HepG2 (cell line): ENCODE measurements around the gene NOS2. TPM values are rescaled to one million over a fixed set of nuclear protein-coding genes. Genes with fewer than 3 reads are reported as not detected.
A peak's percentile ranks its signal among the peaks of the same experiment; 100 is the strongest.

Experiments
- ATAC-seq: fragments of 200-7000 bp; cut with Tn5 transposase; 3 replicates; pipeline ENCODE4 v1.9.1; 2020; ENCODE audit warnings: mild to moderate bottlenecking, moderate library complexity
- BruUV-seq: library from RNA; stranded (reverse); fragments of 400-500 nt; replicated peaks from 2 replicates; lab custom pipeline; 2021; lab: Mats Ljungman, UMichigan
- CTCF ChIA-PET: fragments of 300-600 bp; formaldehyde crosslinking; extraction: SDS; loops from one replicate; lab custom pipeline; 2021; ENCODE audit warnings: low total read pairs, inconsistent platforms, low intra/inter-chr PET ratio; lab: Yijun Ruan, JAX
- POLR2A ChIA-PET: fragments of 350-600 bp; sonication (Branson Sonifier 250); formaldehyde crosslinking; loops from one replicate; lab custom pipeline; 2020; ENCODE audit warnings: antibody characterized with exemption, inconsistent platforms; lab: Yijun Ruan, JAX
- DNase-seq: peaks from one replicate; pipeline ENCODE4 v3.0.0-alpha.2; 2015; ENCODE audit warnings: low spot score
- FAIRE-seq: peaks from 3 replicates; lab custom pipeline; 2011; peaks lifted over from hg19 to GRCh38; lab: Jason Lieb, UNC
- H2AFZ ChIP-seq: one replicate; pipeline ENCODE4 v1.6.1; 2011; ENCODE audit warnings: low read length, inconsistent platforms
- H3K27ac ChIP-seq: fragments of 300-600 bp; 3 replicates; pipeline ENCODE4 v1.8.0; 2011; ENCODE audit warnings: mixed run types, mild to moderate bottlenecking, mixed read lengths, low read length, inconsistent platforms; ENCODE audit not compliant: insufficient read depth; ENCODE audit errors: extremely low read length
- H3K27me3 ChIP-seq, 2 experiments: fragments of 200-600 bp in 1 of 2; 2 replicates in 1 of 2; 3 replicates in 1 of 2; pipeline versions ENCODE4 v1.6.0 to v1.8.0; 2011; ENCODE audit warnings: low read length in 2 of 2, mild to moderate bottlenecking in 2 of 2, moderate library complexity in 2 of 2, inconsistent platforms in 1 of 2; ENCODE audit not compliant: insufficient read depth in 2 of 2, control insufficient read depth in 1 of 2
- H3K36me3 ChIP-seq, 2 experiments: fragments of 200-600 bp in 1 of 2; replicated peaks in 1 of 2; 2 replicates in 1 of 2; 3 replicates in 1 of 2; pipeline versions ENCODE4 v1.5.1 to v1.8.0; 2011; ENCODE audit warnings: low read length in 2 of 2, inconsistent platforms in 1 of 2; ENCODE audit not compliant: insufficient read depth in 2 of 2, control insufficient read depth in 1 of 2
- H3K4me1 ChIP-seq: 2 replicates; pipeline ENCODE4 v1.5.1; 2012; ENCODE audit warnings: low read length, inconsistent platforms; ENCODE audit not compliant: insufficient read depth
- H3K4me2 ChIP-seq: 2 replicates; pipeline ENCODE4 v1.6.0; 2011; ENCODE audit warnings: low read depth, low read length, inconsistent platforms
- H3K4me3 ChIP-seq, 3 experiments: fragments of 200-600 bp in 1 of 3; sonication (generic), shearing (Covaris generic) in 1 of 3; replicated peaks in 1 of 3; 2 replicates each; pipeline ENCODE4 v1.5.1; 2011 to 2016; ENCODE audit warnings: low read length in 3 of 3, inconsistent platforms in 2 of 3, low read depth in 2 of 3, mild to moderate bottlenecking in 2 of 3, control low read depth in 1 of 3, mixed read lengths in 1 of 3; ENCODE audit not compliant: insufficient read depth in 1 of 3
- H3K79me2 ChIP-seq: one replicate; pipeline ENCODE4 v1.6.1; 2011; ENCODE audit warnings: low read length, inconsistent platforms; ENCODE audit not compliant: insufficient read depth
- H3K9ac ChIP-seq: 2 replicates; pipeline ENCODE4 v1.6.0; 2011; ENCODE audit warnings: mild to moderate bottlenecking, low read depth, low read length, inconsistent platforms; ENCODE audit not compliant: insufficient read depth
- H3K9me3 ChIP-seq: 2 replicates; pipeline ENCODE4 v1.5.1; 2012; ENCODE audit warnings: mild to moderate bottlenecking, low read length
- H4K20me1 ChIP-seq: 2 replicates; pipeline ENCODE4 v1.6.0; 2011; ENCODE audit warnings: inconsistent platforms, mild to moderate bottlenecking, low read length, moderate library complexity; ENCODE audit not compliant: insufficient read depth
- KLF13 ChIP-seq: sonication (generic); formaldehyde crosslinking; IDR thresholded peaks from 2 replicates; pipeline ENCODE4 v1.4.0; 2020; ENCODE audit warnings: mild to moderate bottlenecking, missing genetic modification reagents
- NFE2L2 ChIP-seq: fragments of 150-350 bp; IDR thresholded peaks from 2 replicates; pipeline ENCODE4 v1.6.1; 2014; ENCODE audit warnings: low read length
- SNAPC2 ChIP-seq: sonication (generic); formaldehyde crosslinking; IDR thresholded peaks from 2 replicates; pipeline ENCODE4 v1.8.1; 2022; ENCODE audit warnings: mild to moderate bottlenecking, missing genetic modification reagents
- SUZ12 ChIP-seq: fragments of 150-350 bp; IDR thresholded peaks from 2 replicates; pipeline ENCODE4 v1.6.1; 2014; ENCODE audit warnings: low read depth, low read length
- U2AF2 ChIP-seq: fragments of 200-400 bp; formaldehyde crosslinking; IDR thresholded peaks from 2 replicates; pipeline ENCODE4 v1.6.1; 2017; ENCODE audit warnings: low read depth, mild to moderate bottlenecking, low read length
- ZNF136 ChIP-seq: sonication (generic); formaldehyde crosslinking; IDR thresholded peaks from 2 replicates; pipeline ENCODE4 v1.8.1; 2022; ENCODE audit warnings: low read depth, mild to moderate bottlenecking, moderate library complexity, missing genetic modification reagents
- ZNF577 ChIP-seq: sonication (generic); formaldehyde crosslinking; IDR thresholded peaks from 2 replicates; pipeline ENCODE4 v1.4.0; 2020; ENCODE audit warnings: mild to moderate bottlenecking, low read depth, missing genetic modification reagents, borderline replicate concordance
- ZNF605 ChIP-seq: sonication (generic); formaldehyde crosslinking; IDR thresholded peaks from 2 replicates; pipeline ENCODE4 v1.8.0; 2022; ENCODE audit warnings: mild to moderate bottlenecking, missing genetic modification reagents
- ZNF841 ChIP-seq: sonication (generic); formaldehyde crosslinking; IDR thresholded peaks from 2 replicates; pipeline ENCODE4 v1.8.1; 2023; ENCODE audit warnings: missing genetic modification reagents, borderline replicate concordance
- ZSCAN21 ChIP-seq: sonication (generic); formaldehyde crosslinking; IDR thresholded peaks from 2 replicates; pipeline ENCODE4 v1.8.0; 2022; ENCODE audit warnings: mild to moderate bottlenecking, missing genetic modification reagents, moderate library complexity, borderline replicate concordance
- WGBS: methylation state at CpG from one replicate; pipeline ENCODE4 v1.1.6; 2017; ENCODE audit warnings: low lambda C conversion rate; 5-methylcytosine and 5-hydroxymethylcytosine counted together
- in situ Hi-C: cut with HindIII; loops from 2 replicates; pipeline ENCODE4 v1.10.0; 2017; ENCODE audit warnings: low pct_unique_long_range_greater_than_20kb; ENCODE audit not compliant: extremely low pct_ligation_motif_present
- intact Hi-C: fragments of 100-400 bp; cut with micrococcal nuclease; formaldehyde crosslinking; loops from one replicate; pipeline ENCODE4 v1.10.0; 2022; ENCODE audit not compliant: unreplicated experiment
- polyA plus RNA-seq, 8 experiments: library from polyadenylated mRNA; depleted of rRNA in 3 of 8; stranded (reverse) in 7 of 8; unstranded in 1 of 8; fragments of >200 nt; fragmentation: Illumina TruSeq in 4 of 8; extraction: Trizol in 4 of 8; gene quantifications; 2 replicates each; pipeline versions ENCODE4 v1.2.1 to v1.2.3, GENCODE V29; 2011 to 2016; ENCODE audit warnings: low read depth in 4 of 8, missing spikeins in 1 of 8, mixed read lengths in 1 of 8; ENCODE audit not compliant: insufficient read depth in 1 of 8
- total RNA-seq, 5 experiments: library from RNA; depleted of rRNA; stranded (reverse); fragments of >200 nt; fragmentation: Illumina TruSeq; extraction: Trizol; gene quantifications; 2 replicates each; pipeline ENCODE4 v1.2.3, GENCODE V29; 2016; ENCODE audit warnings: low read depth in 1 of 5
- TF ChIP-seq, protein P1 (sequence below): sonication (generic); formaldehyde crosslinking; IDR thresholded peaks from 2 replicates; pipeline ENCODE4 v1.4.0; 2020; ENCODE audit warnings: missing genetic modification reagents
- TF ChIP-seq, protein P2 (sequence below): sonication (generic); formaldehyde crosslinking; conservative IDR thresholded peaks from 2 replicates; pipeline ENCODE4 v1.4.0; 2020; ENCODE audit warnings: missing genetic modification reagents
- TF ChIP-seq, protein P3 (sequence below): sonication (generic); formaldehyde crosslinking; IDR thresholded peaks from 2 replicates; pipeline ENCODE4 v1.5.1; 2020; ENCODE audit warnings: mild to moderate bottlenecking, missing genetic modification reagents, moderate library complexity
- TF ChIP-seq, protein P4 (sequence below): sonication (generic); formaldehyde crosslinking; IDR thresholded peaks from 2 replicates; pipeline ENCODE4 v1.5.0; 2020; ENCODE audit warnings: missing genetic modification reagents

NOS2 gene
- total and polyA plus RNA-seq, 2 of the 13 experiments (the other 11 are each of a cell fraction or from before 2014, with no cell fraction given): 0.02 TPM; not detected in 1

DNA sequence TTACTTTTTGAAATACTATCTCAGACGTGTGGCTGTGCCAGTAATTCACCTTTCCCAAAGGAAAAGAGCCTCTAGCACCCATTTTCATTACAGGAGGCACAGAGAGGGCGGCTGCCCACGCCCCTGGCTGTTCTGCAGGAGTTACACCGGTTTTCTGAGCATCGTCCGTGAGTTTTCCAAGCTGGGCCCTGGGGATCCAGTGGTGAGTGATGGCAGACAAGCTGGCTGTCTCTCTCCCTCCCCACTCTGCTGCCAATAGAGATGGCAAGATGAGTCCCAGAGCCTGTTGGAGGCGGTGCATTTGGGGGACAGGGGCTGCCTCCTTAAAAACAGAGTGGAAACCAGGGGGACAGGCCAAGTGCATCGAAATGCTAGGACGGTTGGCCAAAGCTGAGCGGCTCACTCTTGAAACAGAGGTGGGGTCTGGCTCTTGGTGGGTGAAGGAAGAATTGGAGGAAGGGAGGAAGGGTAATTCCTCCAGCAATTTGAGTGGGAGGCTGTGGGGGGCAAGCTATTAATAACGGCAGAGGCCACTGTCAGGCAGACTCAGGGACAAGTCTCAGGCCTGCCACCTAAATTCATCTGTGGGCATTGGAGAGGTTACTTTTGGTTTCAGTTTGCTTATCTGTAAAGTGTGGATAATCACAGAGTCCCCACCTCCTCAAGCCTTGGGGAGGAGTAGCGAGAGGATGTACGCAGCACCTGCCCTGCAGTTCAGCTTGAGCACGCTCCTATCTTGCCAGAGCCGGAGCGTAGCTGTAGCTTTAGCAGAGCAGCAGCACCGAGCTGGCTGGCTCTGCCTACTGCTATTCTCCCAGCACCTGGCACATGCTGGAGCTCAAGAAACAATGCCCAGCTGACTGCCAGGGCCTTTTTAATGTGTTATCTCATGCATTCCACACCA is 7.5 kb upstream of the NOS2 start:
- Histone ChIP-seq H3K27ac (no peak overlapping the region), H3K9ac (no peak overlapping the region), H3K79me2 (no peaks in the 10 kb centered on the region), H3K27me3 (0 out of 5 replicates have a peak, but pooled peaks cover 1 to 9% of the 10 kb centered on the region in 2 experiments), H3K9me3 (no peaks in the 10 kb centered on the region), H3K4me3 (peak overlapping the region in 1 of 3 experiments; percentile 42; a peak in 1 of 6 replicates), H3K4me1 (peaks cover 14% of the 10 kb centered on the region; the same call in 1 of the 2 replicates), H3K36me3 (no peaks in the 10 kb centered on the region), H3K4me2 (peak overlapping the region; percentile 54), H4K20me1 (no peaks in the 10 kb centered on the region), H2AFZ (no peak overlapping the region)
- 26% methylated on average over 17 of the region's 17 CpGs for WGBS
- DNase-seq (no peak), FAIRE-seq (no peak), ATAC-seq (peak; percentile 40)
- POLR2A ChIA-PET: interaction anchor here (1.1 kb wide), 1 partner anchor 72 kb away, joined by 3 read pairs; no protein-coding TSS in a partner anchor
- intact Hi-C loops: loop anchor here (5.0 kb wide), 1 partner anchor 156 kb away; no protein-coding TSS in a partner anchor
- no TSS peak for BruUV-seq
- CTCF ChIA-PET: interaction anchor here (4.2 kb wide), 1 partner anchor 72 kb away, joined by 46 read pairs; no protein-coding TSS in a partner anchor
- in situ Hi-C loops: loop anchor here (5.0 kb wide), 1 partner anchor 69 kb away; no protein-coding TSS in a partner anchor
- TF ChIP-seq NFE2L2: no peak
- no peak for TF ChIP-seq ZNF605
- no peak for TF ChIP-seq ZSCAN21 (CRISPR knock-in tag)
- TF ChIP-seq, protein P1, sequence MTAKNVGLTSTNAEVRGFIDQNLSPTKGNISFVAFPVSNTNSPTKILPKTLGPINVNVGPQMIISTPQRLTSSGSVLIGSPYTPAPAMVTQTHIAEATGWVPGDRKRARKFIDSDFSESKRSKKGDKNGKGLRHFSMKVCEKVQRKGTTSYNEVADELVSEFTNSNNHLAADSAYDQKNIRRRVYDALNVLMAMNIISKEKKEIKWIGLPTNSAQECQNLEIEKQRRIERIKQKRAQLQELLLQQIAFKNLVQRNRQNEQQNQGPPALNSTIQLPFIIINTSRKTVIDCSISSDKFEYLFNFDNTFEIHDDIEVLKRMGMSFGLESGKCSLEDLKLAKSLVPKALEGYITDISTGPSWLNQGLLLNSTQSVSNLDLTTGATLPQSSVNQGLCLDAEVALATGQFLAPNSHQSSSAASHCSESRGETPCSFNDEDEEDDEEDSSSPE (CRISPR knock-in tag): no peak
- no peak for TF ChIP-seq ZNF577
- TF ChIP-seq U2AF2: no peak
- TF ChIP-seq, protein P2, sequence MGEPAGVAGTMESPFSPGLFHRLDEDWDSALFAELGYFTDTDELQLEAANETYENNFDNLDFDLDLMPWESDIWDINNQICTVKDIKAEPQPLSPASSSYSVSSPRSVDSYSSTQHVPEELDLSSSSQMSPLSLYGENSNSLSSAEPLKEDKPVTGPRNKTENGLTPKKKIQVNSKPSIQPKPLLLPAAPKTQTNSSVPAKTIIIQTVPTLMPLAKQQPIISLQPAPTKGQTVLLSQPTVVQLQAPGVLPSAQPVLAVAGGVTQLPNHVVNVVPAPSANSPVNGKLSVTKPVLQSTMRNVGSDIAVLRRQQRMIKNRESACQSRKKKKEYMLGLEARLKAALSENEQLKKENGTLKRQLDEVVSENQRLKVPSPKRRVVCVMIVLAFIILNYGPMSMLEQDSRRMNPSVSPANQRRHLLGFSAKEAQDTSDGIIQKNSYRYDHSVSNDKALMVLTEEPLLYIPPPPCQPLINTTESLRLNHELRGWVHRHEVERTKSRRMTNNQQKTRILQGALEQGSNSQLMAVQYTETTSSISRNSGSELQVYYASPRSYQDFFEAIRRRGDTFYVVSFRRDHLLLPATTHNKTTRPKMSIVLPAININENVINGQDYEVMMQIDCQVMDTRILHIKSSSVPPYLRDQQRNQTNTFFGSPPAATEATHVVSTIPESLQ: no peak
- TF ChIP-seq, protein P3, sequence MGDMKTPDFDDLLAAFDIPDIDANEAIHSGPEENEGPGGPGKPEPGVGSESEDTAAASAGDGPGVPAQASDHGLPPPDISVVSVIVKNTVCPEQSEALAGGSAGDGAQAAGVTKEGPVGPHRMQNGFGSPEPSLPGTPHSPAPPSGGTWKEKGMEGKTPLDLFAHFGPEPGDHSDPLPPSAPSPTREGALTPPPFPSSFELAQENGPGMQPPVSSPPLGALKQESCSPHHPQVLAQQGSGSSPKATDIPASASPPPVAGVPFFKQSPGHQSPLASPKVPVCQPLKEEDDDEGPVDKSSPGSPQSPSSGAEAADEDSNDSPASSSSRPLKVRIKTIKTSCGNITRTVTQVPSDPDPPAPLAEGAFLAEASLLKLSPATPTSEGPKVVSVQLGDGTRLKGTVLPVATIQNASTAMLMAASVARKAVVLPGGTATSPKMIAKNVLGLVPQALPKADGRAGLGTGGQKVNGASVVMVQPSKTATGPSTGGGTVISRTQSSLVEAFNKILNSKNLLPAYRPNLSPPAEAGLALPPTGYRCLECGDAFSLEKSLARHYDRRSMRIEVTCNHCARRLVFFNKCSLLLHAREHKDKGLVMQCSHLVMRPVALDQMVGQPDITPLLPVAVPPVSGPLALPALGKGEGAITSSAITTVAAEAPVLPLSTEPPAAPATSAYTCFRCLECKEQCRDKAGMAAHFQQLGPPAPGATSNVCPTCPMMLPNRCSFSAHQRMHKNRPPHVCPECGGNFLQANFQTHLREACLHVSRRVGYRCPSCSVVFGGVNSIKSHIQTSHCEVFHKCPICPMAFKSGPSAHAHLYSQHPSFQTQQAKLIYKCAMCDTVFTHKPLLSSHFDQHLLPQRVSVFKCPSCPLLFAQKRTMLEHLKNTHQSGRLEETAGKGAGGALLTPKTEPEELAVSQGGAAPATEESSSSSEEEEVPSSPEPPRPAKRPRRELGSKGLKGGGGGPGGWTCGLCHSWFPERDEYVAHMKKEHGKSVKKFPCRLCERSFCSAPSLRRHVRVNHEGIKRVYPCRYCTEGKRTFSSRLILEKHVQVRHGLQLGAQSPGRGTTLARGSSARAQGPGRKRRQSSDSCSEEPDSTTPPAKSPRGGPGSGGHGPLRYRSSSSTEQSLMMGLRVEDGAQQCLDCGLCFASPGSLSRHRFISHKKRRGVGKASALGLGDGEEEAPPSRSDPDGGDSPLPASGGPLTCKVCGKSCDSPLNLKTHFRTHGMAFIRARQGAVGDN (CRISPR knock-in tag): no peak
- TF ChIP-seq, protein P4, sequence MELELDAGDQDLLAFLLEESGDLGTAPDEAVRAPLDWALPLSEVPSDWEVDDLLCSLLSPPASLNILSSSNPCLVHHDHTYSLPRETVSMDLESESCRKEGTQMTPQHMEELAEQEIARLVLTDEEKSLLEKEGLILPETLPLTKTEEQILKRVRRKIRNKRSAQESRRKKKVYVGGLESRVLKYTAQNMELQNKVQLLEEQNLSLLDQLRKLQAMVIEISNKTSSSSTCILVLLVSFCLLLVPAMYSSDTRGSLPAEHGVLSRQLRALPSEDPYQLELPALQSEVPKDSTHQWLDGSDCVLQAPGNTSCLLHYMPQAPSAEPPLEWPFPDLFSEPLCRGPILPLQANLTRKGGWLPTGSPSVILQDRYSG (CRISPR knock-in tag): no peak
- no peak for TF ChIP-seq SUZ12
- no peak for TF ChIP-seq SNAPC2 (CRISPR knock-in tag)
- no peak for TF ChIP-seq ZNF136 (CRISPR knock-in tag)
- no peak for TF ChIP-seq ZNF841 (CRISPR knock-in tag)
- TF ChIP-seq KLF13 (CRISPR knock-in tag): no peak
